ENCODE measurements around the gene DHX35. TPM values are rescaled to one million over a fixed set of nuclear protein-coding genes. Genes with fewer than 3 reads are reported as not detected.

DHX35 gene
- total RNA-seq, 1 experiment from 2014 or later, result 15.9 TPM

- CTCF ChIA-PET, result interaction anchor here (1.0 to 1.7 kb wide), 2 partner anchors 11 to 30 kb away, joined by 3 read pairs; no protein-coding TSS in a partner anchor
- no peaks in the 10 kb centered on the region for H3K36me3 ChIP-seq (ENCODE audit: insufficient read depth, low read length, poor library complexity, severe bottlenecking)
- POLR2A ChIA-PET (ENCODE audit: low non-redundant PET), result no interaction called here
- peaks cover 31% of the 10 kb centered on the region for H3K27me3 ChIP-seq (replicated peaks; ENCODE audit: insufficient read depth, low read depth, low read length, poor library complexity)
- intact Hi-C loops (cut with micrococcal nuclease; ENCODE audit: unreplicated experiment), result no loop called here
- DNase-seq (ENCODE audit: low spot score), result no peak
- no TSS peak for BruUV-seq (replicated peaks)
- H3K4me3 ChIP-seq (ENCODE audit: low read depth, low read length, poor library complexity, severe bottlenecking), result no peak overlapping the region
- TF ChIP-seq CTCF (conservative IDR thresholded peaks at IDR 0.05; ENCODE audit: low read depth, low read length) (no peak), EZH2 (IDR thresholded peaks at IDR 0.05; ENCODE audit: borderline replicate concordance, low read depth, low read length, poor library complexity, severe bottlenecking) (no peak)
- H3K4me1 ChIP-seq (ENCODE audit: insufficient read depth, low read length, poor library complexity, severe bottlenecking), result no peaks in the 10 kb centered on the region
- H3K9me3 ChIP-seq (ENCODE audit: low read depth, low read length, poor library complexity, severe bottlenecking), result no peaks in the 10 kb centered on the region
- no peak overlapping the region for H3K27ac ChIP-seq (ENCODE audit: low read depth, low read length, poor library complexity, severe bottlenecking)
These were observed 118.2 kb downstream of the DHX35 start for GRCh38 chr20:39080326-39080725.

GRCh38 chr20:39081255-39081654, 119.1 kb downstream of the DHX35 start:
- Histone ChIP-seq H3K9me3 (ENCODE audit: low read depth, low read length, poor library complexity, severe bottlenecking) (no peaks in the 10 kb centered on the region), H3K4me1 (ENCODE audit: insufficient read depth, low read length, poor library complexity, severe bottlenecking) (no peaks in the 10 kb centered on the region), H3K27ac (ENCODE audit: low read depth, low read length, poor library complexity, severe bottlenecking) (no peak overlapping the region), H3K36me3 (ENCODE audit: insufficient read depth, low read length, poor library complexity, severe bottlenecking) (no peaks in the 10 kb centered on the region), H3K27me3 (replicated peaks; ENCODE audit: insufficient read depth, low read depth, low read length, poor library complexity) (peaks cover 22% of the 10 kb centered on the region), H3K4me3 (ENCODE audit: low read depth, low read length, poor library complexity, severe bottlenecking) (no peak overlapping the region)
- BruUV-seq (replicated peaks), result no TSS peak
- POLR2A ChIA-PET (ENCODE audit: low non-redundant PET), result no interaction called here
- CTCF ChIA-PET, result interaction anchor here (0.6 to 1.7 kb wide), 3 partner anchors 10 to 32 kb away, joined by 3 read pairs; no protein-coding TSS in a partner anchor
- TF ChIP-seq CTCF (conservative IDR thresholded peaks at IDR 0.05; ENCODE audit: low read depth, low read length) (peak; percentile 87), EZH2 (IDR thresholded peaks at IDR 0.05; ENCODE audit: borderline replicate concordance, low read depth, low read length, poor library complexity, severe bottlenecking) (no peak)
- intact Hi-C loops (cut with micrococcal nuclease; ENCODE audit: unreplicated experiment), result loop anchor here (1.0 kb wide), 1 partner anchor 31 kb away; no protein-coding TSS in a partner anchor
- DNase-seq (ENCODE audit: low spot score), result peak; percentile 78

- Histone ChIP-seq H3K9me3 (ENCODE audit: low read depth, low read length, poor library complexity, severe bottlenecking) (no peaks in the 10 kb centered on the region), H3K27me3 (replicated peaks; ENCODE audit: insufficient read depth, low read depth, low read length, poor library complexity) (peaks cover 12% of the 10 kb centered on the region), H3K4me3 (ENCODE audit: low read depth, low read length, poor library complexity, severe bottlenecking) (no peak overlapping the region), H3K27ac (ENCODE audit: low read depth, low read length, poor library complexity, severe bottlenecking) (no peak overlapping the region), H3K36me3 (ENCODE audit: insufficient read depth, low read length, poor library complexity, severe bottlenecking) (no peaks in the 10 kb centered on the region), H3K4me1 (ENCODE audit: insufficient read depth, low read length, poor library complexity, severe bottlenecking) (no peaks in the 10 kb centered on the region)
- CTCF ChIA-PET, result no interaction called here
- POLR2A ChIA-PET (ENCODE audit: low non-redundant PET), result no interaction called here
- DNase-seq (ENCODE audit: low spot score), result no peak
- BruUV-seq (replicated peaks), result no TSS peak
- intact Hi-C loops (cut with micrococcal nuclease; ENCODE audit: unreplicated experiment), result no loop called here
- TF ChIP-seq CTCF (conservative IDR thresholded peaks at IDR 0.05; ENCODE audit: low read depth, low read length) (no peak), EZH2 (IDR thresholded peaks at IDR 0.05; ENCODE audit: borderline replicate concordance, low read depth, low read length, poor library complexity, severe bottlenecking) (no peak)
These were observed 120.7 kb downstream of the DHX35 start for GRCh38 chr20:39082622-39083398.

Data from A673 (cell line).